Type B pancreatic cell (in vitro differentiated cells): Measurements from ENCODE around the gene KIAA1958. TPM values are rescaled to one million over a fixed set of nuclear protein-coding genes. Genes with fewer than 3 reads are reported as not detected.

ENCODE experiments used
- DNase-seq: peaks from one replicate; pipeline ENCODE4 v3.0.0; 2021; ENCODE audit warnings: mixed read lengths; ENCODE audit not compliant: unreplicated experiment; ENCODE audit errors: extremely low spot score
- H3K27ac Mint-ChIP-seq: 2 replicates; pipeline ENCODE4 v1.8.0; 2021; ENCODE audit warnings: mild to moderate bottlenecking, mixed read lengths
- H3K27me3 Mint-ChIP-seq: 2 replicates; pipeline ENCODE4 v1.8.0; 2021; ENCODE audit warnings: mixed read lengths
- H3K36me3 Mint-ChIP-seq: 2 replicates; pipeline ENCODE4 v1.8.0; 2021; ENCODE audit warnings: mixed read lengths
- H3K4me1 Mint-ChIP-seq: one replicate; pipeline ENCODE4 v1.8.0; 2021; ENCODE audit warnings: mixed read lengths; ENCODE audit not compliant: unreplicated experiment
- H3K4me3 Mint-ChIP-seq: 2 replicates; pipeline ENCODE4 v1.8.0; 2021; ENCODE audit warnings: mild to moderate bottlenecking, mixed read lengths
- H3K9me3 Mint-ChIP-seq: 2 replicates; pipeline ENCODE4 v1.8.0; 2021; ENCODE audit warnings: mixed read lengths
- total RNA-seq: library from RNA; stranded (reverse); gene quantifications from 2 replicates; pipeline ENCODE4 v1.2.1, GENCODE V29; 2021; ENCODE audit warnings: low replicate concordance
- TF ChIP-seq, protein P1 (sequence below): fragments of 200-600 bp; sonication (generic); conservative IDR thresholded peaks from 2 replicates; pipeline ENCODE4 v1.5.0; 2021; ENCODE audit warnings: antibody characterized with exemption, mild to moderate bottlenecking

KIAA1958 gene
- total RNA-seq, 1 donor from 2014 or later, result 28.1 TPM

DNA sequence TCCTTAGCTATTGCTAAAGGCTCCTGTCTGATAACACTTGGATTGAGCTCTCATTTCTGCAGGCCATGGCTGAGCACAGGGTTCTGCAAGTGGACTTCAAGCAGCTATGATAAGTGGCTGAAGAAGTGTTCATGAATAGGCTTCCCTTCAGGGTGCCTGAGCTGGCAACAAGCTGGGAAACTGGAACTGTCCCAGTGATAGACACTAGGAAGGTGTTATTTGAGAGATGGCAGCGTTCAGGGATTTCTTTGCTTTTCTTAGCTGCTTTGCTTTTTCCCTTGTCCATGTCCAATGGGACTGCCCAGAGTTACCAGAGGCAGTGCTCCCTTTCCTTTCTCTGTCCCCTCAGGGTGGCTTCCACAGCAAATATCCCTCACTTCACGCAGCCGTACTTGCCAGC is 155.5 kb downstream of the KIAA1958 start:
- H3K27me3 Mint-ChIP-seq, result no peaks in the 10 kb centered on the region
- TF ChIP-seq, protein P1, sequence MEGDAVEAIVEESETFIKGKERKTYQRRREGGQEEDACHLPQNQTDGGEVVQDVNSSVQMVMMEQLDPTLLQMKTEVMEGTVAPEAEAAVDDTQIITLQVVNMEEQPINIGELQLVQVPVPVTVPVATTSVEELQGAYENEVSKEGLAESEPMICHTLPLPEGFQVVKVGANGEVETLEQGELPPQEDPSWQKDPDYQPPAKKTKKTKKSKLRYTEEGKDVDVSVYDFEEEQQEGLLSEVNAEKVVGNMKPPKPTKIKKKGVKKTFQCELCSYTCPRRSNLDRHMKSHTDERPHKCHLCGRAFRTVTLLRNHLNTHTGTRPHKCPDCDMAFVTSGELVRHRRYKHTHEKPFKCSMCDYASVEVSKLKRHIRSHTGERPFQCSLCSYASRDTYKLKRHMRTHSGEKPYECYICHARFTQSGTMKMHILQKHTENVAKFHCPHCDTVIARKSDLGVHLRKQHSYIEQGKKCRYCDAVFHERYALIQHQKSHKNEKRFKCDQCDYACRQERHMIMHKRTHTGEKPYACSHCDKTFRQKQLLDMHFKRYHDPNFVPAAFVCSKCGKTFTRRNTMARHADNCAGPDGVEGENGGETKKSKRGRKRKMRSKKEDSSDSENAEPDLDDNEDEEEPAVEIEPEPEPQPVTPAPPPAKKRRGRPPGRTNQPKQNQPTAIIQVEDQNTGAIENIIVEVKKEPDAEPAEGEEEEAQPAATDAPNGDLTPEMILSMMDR, result no peak
- no peak overlapping the region for H3K4me3 Mint-ChIP-seq
- peaks cover 25% of the 10 kb centered on the region for H3K9me3 Mint-ChIP-seq
- H3K36me3 Mint-ChIP-seq, result peaks cover 38% of the 10 kb centered on the region
- H3K4me1 Mint-ChIP-seq, result no peaks in the 10 kb centered on the region
- no peak for DNase-seq
- no peak overlapping the region for H3K27ac Mint-ChIP-seq

GRCh38 chr9:112647596-112647995 is 161.0 kb downstream of the KIAA1958 start:
- no peak for DNase-seq
- no peaks in the 10 kb centered on the region for H3K27me3 Mint-ChIP-seq
- no peak overlapping the region for H3K4me3 Mint-ChIP-seq
- peaks cover 18% of the 10 kb centered on the region for H3K9me3 Mint-ChIP-seq
- no peak overlapping the region for H3K27ac Mint-ChIP-seq
- H3K36me3 Mint-ChIP-seq, result peaks cover 50% of the 10 kb centered on the region
- no peaks in the 10 kb centered on the region for H3K4me1 Mint-ChIP-seq
- TF ChIP-seq, protein P1, result no peak

- DNase-seq, result no peak
- H3K4me1 Mint-ChIP-seq, result no peaks in the 10 kb centered on the region
- H3K4me3 Mint-ChIP-seq, result no peak overlapping the region
- no peaks in the 10 kb centered on the region for H3K27me3 Mint-ChIP-seq
- H3K9me3 Mint-ChIP-seq, result peaks cover 15% of the 10 kb centered on the region
- TF ChIP-seq, protein P1, result no peak
- H3K27ac Mint-ChIP-seq, result no peak overlapping the region
- peaks cover 46% of the 10 kb centered on the region for H3K36me3 Mint-ChIP-seq
These were observed 162.0 kb downstream of the KIAA1958 start for GRCh38 chr9:112648624-112649023.

GRCh38 chr9:112654282-112654681 is 167.7 kb downstream of the KIAA1958 start:
- no peaks in the 10 kb centered on the region for H3K27me3 Mint-ChIP-seq
- no peak overlapping the region for H3K27ac Mint-ChIP-seq
- no peak for DNase-seq
- no peaks in the 10 kb centered on the region for H3K4me1 Mint-ChIP-seq
- H3K9me3 Mint-ChIP-seq, result no peaks in the 10 kb centered on the region
- TF ChIP-seq, protein P1, result no peak
- peaks cover 20% of the 10 kb centered on the region for H3K36me3 Mint-ChIP-seq
- no peak overlapping the region for H3K4me3 Mint-ChIP-seq

DNA sequence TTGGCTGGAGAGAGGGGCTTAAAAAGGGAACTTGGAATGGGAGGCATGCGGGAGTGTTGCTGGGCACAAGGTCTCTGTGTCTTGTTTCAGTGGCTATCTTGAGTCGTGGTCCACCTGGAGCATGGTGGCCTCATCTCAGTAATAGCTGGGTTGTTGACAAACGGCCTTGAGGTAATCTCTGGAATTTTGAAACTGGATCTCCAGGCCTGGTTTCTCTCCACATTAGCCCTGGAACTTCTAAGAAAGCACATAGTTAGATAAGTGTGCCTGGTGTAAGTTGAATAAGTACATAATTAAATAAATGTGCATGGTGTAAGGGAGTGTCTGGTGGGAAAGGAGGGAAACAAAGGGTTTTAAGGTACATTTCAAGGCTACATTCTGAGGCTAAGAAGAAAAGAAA is 169.0 kb downstream of the KIAA1958 start:
- peaks cover 10% of the 10 kb centered on the region for H3K36me3 Mint-ChIP-seq
- TF ChIP-seq, protein P1, result no peak
- no peaks in the 10 kb centered on the region for H3K27me3 Mint-ChIP-seq
- H3K4me3 Mint-ChIP-seq, result no peak overlapping the region
- H3K4me1 Mint-ChIP-seq, result no peaks in the 10 kb centered on the region
- no peaks in the 10 kb centered on the region for H3K9me3 Mint-ChIP-seq
- no peak for DNase-seq
- no peak overlapping the region for H3K27ac Mint-ChIP-seq

- no peak overlapping the region for H3K4me3 Mint-ChIP-seq
- peaks cover 8% of the 10 kb centered on the region for H3K36me3 Mint-ChIP-seq
- H3K27me3 Mint-ChIP-seq, result no peaks in the 10 kb centered on the region
- H3K27ac Mint-ChIP-seq, result no peak overlapping the region
- no peaks in the 10 kb centered on the region for H3K9me3 Mint-ChIP-seq
- no peak for DNase-seq
- H3K4me1 Mint-ChIP-seq, result no peaks in the 10 kb centered on the region
- TF ChIP-seq, protein P1, result no peak
These were observed 173.3 kb downstream of the KIAA1958 start for GRCh38 chr9:112659906-112660305.
